Heart left ventricle (tissue), 16 donors: ENCODE data around the gene KRT72. TPM values are rescaled to one million over a fixed set of nuclear protein-coding genes. Genes with fewer than 3 reads are reported as not detected.

ENCODE experiments used
- ATAC-seq, 4 donors: fragments of 200-7000 bp; cut with Tn5 transposase; one replicate each; pipeline ENCODE4 v1.9.1; 2020 to 2022; ENCODE audit warnings: moderate library complexity in 4 of 4, mild to moderate bottlenecking in 3 of 4, moderate number of reproducible peaks in 1 of 4
- DNase-seq, 5 donors: peaks; one replicate each; pipeline ENCODE4 v3.0.0-alpha.2; 2020
- H3K27ac ChIP-seq, 12 donors: fragments of 200-600 bp; sonication (generic) in 4 of 12; one replicate each; pipeline versions ENCODE4 v1.5.0 to v1.8.0; 2016 to 2022; ENCODE audit warnings: mild to moderate bottlenecking in 2 of 12
- H3K27me3 ChIP-seq, 9 donors: fragments of 200-600 bp; sonication (generic) in 2 of 9; one replicate each; pipeline versions ENCODE4 v1.5.1 to v1.8.0; 2016 to 2022; ENCODE audit warnings: mild to moderate bottlenecking in 3 of 9
- H3K36me3 ChIP-seq, 9 donors: fragments of 200-600 bp; sonication (generic) in 2 of 9; one replicate each; pipeline versions ENCODE4 v1.5.0 to v1.8.0; 2018 to 2022; ENCODE audit warnings: mild to moderate bottlenecking in 2 of 9
- H3K4me1 ChIP-seq, 12 donors: fragments of 200-600 bp; sonication (generic) in 4 of 12; one replicate each; pipeline versions ENCODE4 v1.5.0 to v1.8.0; 2016 to 2022; ENCODE audit warnings: mild to moderate bottlenecking in 3 of 12
- H3K4me3 ChIP-seq, 12 donors: fragments of 200-600 bp; sonication (generic) in 4 of 12; one replicate each; pipeline versions ENCODE4 v1.5.0 to v1.8.0; 2017 to 2022; ENCODE audit warnings: mild to moderate bottlenecking in 9 of 12, moderate library complexity in 4 of 12
- H3K9me3 ChIP-seq, 12 donors: fragments of 200-600 bp; sonication (generic) in 4 of 12; one replicate each; pipeline versions ENCODE4 v1.5.0 to v1.8.0; 2016 to 2022; ENCODE audit warnings: mild to moderate bottlenecking in 1 of 12
- CTCF ChIP-seq, 12 donors: fragments of 200-600 bp; sonication (generic) in 4 of 12; IDR thresholded peaks; one replicate each; pipeline versions ENCODE4 v1.5.0 to v1.8.0; 2018 to 2022; ENCODE audit warnings: antibody characterized with exemption in 12 of 12, mild to moderate bottlenecking in 5 of 12
- POLR2A ChIP-seq, 2 donors: fragments of 450-650 bp; IDR thresholded peaks; one replicate each; pipeline ENCODE4 v1.6.1; 2017; ENCODE audit warnings: antibody characterized with exemption in 2 of 2, mild to moderate bottlenecking in 2 of 2, moderate library complexity in 2 of 2
- WGBS, 4 donors: extraction: QIAGEN DNeasy Blood & Tissue Kit in 2 of 4; methylation state at CpG; one replicate each; pipeline versions ENCODE4 v1.1.5 to v1.1.7; 2013 to 2018; 5-methylcytosine and 5-hydroxymethylcytosine counted together
- intact Hi-C, 10 donors: fragments of 100-400 bp; cut with DNase I; formaldehyde crosslinking; loops; one replicate each; pipeline versions ENCODE4 v1.11.1 to v1.14.2; 2022
- polyA plus RNA-seq, 2 donors: library from polyadenylated mRNA; stranded (reverse); fragments of 200-250 nt; gene quantifications; one replicate each; pipeline ENCODE4 v1.2.3, GENCODE V29; 2013
- total RNA-seq, 9 donors: library from RNA; depleted of rRNA in 2 of 9; stranded (reverse); fragments of >200 nt in 2 of 9; fragmentation: NEBNext Ultra II Directional in 3 of 9; extraction: Animal tissue kit (Norgen Biotek cat#: 25700) in 3 of 9; gene quantifications; one replicate each; pipeline versions ENCODE4 v1.1.0 to v1.2.4, GENCODE V29; 2016 to 2023
- donor health status: ischemic (EF 13 %, LVEDD 7.1; RV severe dilation, severe dysfunction).
- donor health status: healthy with polysubstance abuse.
- donor health status: DM: no; HTN: yes; CAD: no.
- donor health status: DM: no; HTN: no; CAD: no.
- donor health status: ischemic (EF 25% LVEDD 6.9; RV normal size, moderate dysfunction).
- donor health status: ischemic (EF 25% LVEDD 5.7; RV mildly dilated, moderate dysfunction).
- donor health status: healthy.
- donor health status: DM: yes; HTN: yes; CAD: no.
- donor health status: ischemic (EF 35%, LVEDD 5.7; RV mildly dilated, moderate dysfunction).
- donor health status: nonischemic (EF 11% LVEDD 7.7; RV severe dilation, severe dysfunction).
- donor health status: DM: yes; HTN: yes; CAD: no.
- donor health status: PGD.
- donor health status: ischemic (EF 29% LVEDD 5.4; RV normal size, mild dysfunction).
- donor health status: nonischemic (EF 23%, LVEDD 6.1; RV moderate dilation, normal function).

Gene KRT72
- total and polyA plus RNA-seq, 11 donors = not detected

GRCh38 chr12:52636592-52637258 is 35.5 kb upstream of the KRT72 start:
- ATAC-seq (no peak), DNase-seq (no peak)
- whole genome bisulfite sequencing, 4 donors = 68 to 77% (median 72%) methylated on average over 5 of the region's 5 CpGs
- Histone ChIP-seq H3K9me3 (no peaks in the 10 kb centered on the region), H3K27ac (no peak overlapping the region), H3K4me3 (no peak overlapping the region), H3K27me3 (peaks cover 0 to 13% (median 0%) of the 10 kb centered on the region in 9 donors), H3K4me1 (peaks cover 0 to 3% (median 0%) of the 10 kb centered on the region in 12 donors), H3K36me3 (no peaks in the 10 kb centered on the region)
- intact Hi-C loops = no loop called here
- TF ChIP-seq CTCF (IDR thresholded peaks at IDR 0.05) (no peak), POLR2A (IDR thresholded peaks at IDR 0.05) (no peak)

DNA sequence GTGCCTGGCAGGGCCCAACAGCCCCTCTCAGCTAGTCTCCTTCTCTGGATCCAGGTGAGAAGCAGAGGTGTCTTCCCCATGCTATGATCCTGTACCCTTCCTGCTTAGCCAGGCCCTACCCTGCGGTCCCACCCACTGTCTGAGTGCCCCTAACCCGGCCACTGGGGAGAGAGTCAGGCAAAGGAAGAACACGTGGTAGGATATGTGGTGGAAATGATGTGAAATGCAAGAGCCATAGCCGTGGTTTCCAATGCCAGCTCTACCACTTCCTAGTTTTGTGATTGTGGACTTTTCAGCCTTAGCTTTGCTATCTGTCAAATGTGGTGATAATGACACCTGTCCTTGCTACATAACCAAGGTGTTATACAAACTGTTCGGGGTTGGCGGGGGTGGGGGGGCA is 34.9 kb upstream of the KRT72 start:
- H3K4me3 ChIP-seq = no peak overlapping the region
- no peak for ATAC-seq

GRCh38 chr12:52634266-52635056 is 33.2 kb upstream of the KRT72 start:
- ATAC-seq (peak; percentile 92 to 99 (median 98)), DNase-seq (peak; percentile 77 to 91 (median 79))
- H3K27me3 ChIP-seq = peaks cover 0 to 5% (median 0%) of the 10 kb centered on the region in 9 donors
- 38 to 54% (median 43%) methylated on average over 7 of the region's 7 CpGs for WGBS, 4 donors
- intact Hi-C loops = no loop called here
- no peak for TF ChIP-seq POLR2A (IDR thresholded peaks at IDR 0.05)
- no peak overlapping the region for H3K4me3 ChIP-seq
- no peaks in the 10 kb centered on the region for H3K9me3 ChIP-seq
- H3K4me1 ChIP-seq = peaks cover 0 to 3% (median 0%) of the 10 kb centered on the region in 12 donors
- no peak overlapping the region for H3K27ac ChIP-seq
- H3K36me3 ChIP-seq = no peaks in the 10 kb centered on the region

More for the DNA sequence above, 34.9 kb upstream of the KRT72 start:
- intact Hi-C loops = no loop called here
- no peaks in the 10 kb centered on the region for H3K9me3 ChIP-seq
- H3K36me3 ChIP-seq = no peaks in the 10 kb centered on the region
- DNase-seq = no peak
- no peak overlapping the region for H3K27ac ChIP-seq
- 80 to 84% (median 83%) methylated on average over 6 of the region's 6 CpGs for WGBS, 4 donors
- H3K27me3 ChIP-seq = peaks cover 0 to 12% (median 0%) of the 10 kb centered on the region in 9 donors
- TF ChIP-seq CTCF (IDR thresholded peaks at IDR 0.05) (no peak), POLR2A (IDR thresholded peaks at IDR 0.05) (no peak)
- H3K4me1 ChIP-seq = peaks cover 0 to 3% (median 0%) of the 10 kb centered on the region in 12 donors

DNA sequence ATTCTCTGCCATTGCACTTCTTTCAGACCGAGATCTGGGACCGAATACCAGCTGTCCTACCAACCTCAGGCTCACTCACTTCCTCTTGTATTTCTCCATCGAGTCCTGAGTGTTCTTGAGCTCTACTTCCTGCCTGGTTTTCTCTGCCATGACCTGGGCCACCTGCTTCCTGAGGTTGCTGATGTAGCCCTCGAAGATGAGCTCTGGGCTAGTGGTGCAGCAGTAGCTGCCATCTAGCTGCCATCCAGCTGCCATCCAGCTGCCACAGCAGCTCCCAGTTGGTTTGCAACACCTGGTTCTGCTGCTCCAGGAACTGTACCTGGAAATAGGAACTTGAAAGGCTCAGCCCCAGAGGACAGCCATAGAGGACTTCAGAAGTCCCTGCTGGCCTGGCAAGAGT is 32.1 kb upstream of the KRT72 start:
- no peak overlapping the region for H3K4me3 ChIP-seq
- intact Hi-C loops = no loop called here
- H3K9me3 ChIP-seq = no peaks in the 10 kb centered on the region
- H3K27ac ChIP-seq = no peak overlapping the region
- H3K27me3 ChIP-seq = peaks cover 0 to 10% (median 0%) of the 10 kb centered on the region in 9 donors
- no peaks in the 10 kb centered on the region for H3K36me3 ChIP-seq
- DNase-seq (no peak), ATAC-seq (no peak)
- peaks cover 0 to 3% (median 0%) of the 10 kb centered on the region in 12 donors for H3K4me1 ChIP-seq
- 50 to 72% (median 59%) methylated on average over 4 of the region's 4 CpGs for WGBS, 4 donors
- TF ChIP-seq POLR2A (IDR thresholded peaks at IDR 0.05) (no peak), CTCF (IDR thresholded peaks at IDR 0.05) (no peak)
